ENCODE measurements around the gene ZDHHC7.

Gene ZDHHC7

GRCh38 chr16:84992717-84993075, 18.6 kb downstream of the ZDHHC7 start:
- DNase-seq (ENCODE audit: extremely low read depth, low read depth): no peak
- no peak for TF ChIP-seq CTCF (IDR thresholded peaks at IDR 0.05; ENCODE audit: low read depth, low read length)

- no peak for DNase-seq (ENCODE audit: extremely low read depth, low read depth)
- TF ChIP-seq CTCF (IDR thresholded peaks at IDR 0.05; ENCODE audit: low read depth, low read length): no peak
These were observed 20.6 kb downstream of the ZDHHC7 start for GRCh38 chr16:84990782-84991181.

GRCh38 chr16:84989749-84990620, 21.4 kb downstream of the ZDHHC7 start:
- no peak for DNase-seq (ENCODE audit: extremely low read depth, low read depth)
- no peak for TF ChIP-seq CTCF (IDR thresholded peaks at IDR 0.05; ENCODE audit: low read depth, low read length)

- no peak for DNase-seq (ENCODE audit: extremely low read depth, low read depth)
- no peak for TF ChIP-seq CTCF (IDR thresholded peaks at IDR 0.05; ENCODE audit: low read depth, low read length)
These were observed 22.8 kb downstream of the ZDHHC7 start for GRCh38 chr16:84988328-84989080.

- DNase-seq (ENCODE audit: extremely low read depth, low read depth): no peak
- no peak for TF ChIP-seq CTCF (IDR thresholded peaks at IDR 0.05; ENCODE audit: low read depth, low read length)
These were observed 24.5 kb downstream of the ZDHHC7 start for GRCh38 chr16:84986879-84987278.

GRCh38 chr16:84986102-84986501, 25.2 kb downstream of the ZDHHC7 start:
- DNase-seq (ENCODE audit: extremely low read depth, low read depth): no peak
- no peak for TF ChIP-seq CTCF (IDR thresholded peaks at IDR 0.05; ENCODE audit: low read depth, low read length)
